ENCODE results near the gene SIAH1. TPM values are rescaled to one million over a fixed set of nuclear protein-coding genes. Genes with fewer than 3 reads are reported as not detected.

The SIAH1 gene
- total RNA-seq, 1 experiment from 2014 or later = 29.9 TPM

DNA sequence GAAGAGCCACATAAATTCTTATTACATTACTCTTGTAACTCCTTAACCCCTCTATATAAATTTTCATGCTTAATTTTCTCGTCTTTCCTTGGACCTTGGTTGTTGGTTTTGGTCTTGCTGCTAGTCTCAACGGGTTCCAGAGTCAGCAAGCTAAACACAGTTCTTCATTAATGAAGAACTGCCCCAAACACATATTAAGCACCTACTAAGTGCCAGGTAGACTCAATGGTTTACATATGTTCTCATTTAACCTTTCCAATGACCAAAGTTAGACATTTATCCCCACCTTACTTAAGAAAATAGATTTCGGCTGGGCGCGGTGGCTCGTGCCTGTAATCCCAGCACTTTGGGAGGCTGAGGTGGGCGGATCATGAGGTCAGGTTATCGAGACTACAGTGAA, 15.0 kb downstream of the SIAH1 start:
- no peaks in the 10 kb centered on the region for H3K27me3 Mint-ChIP-seq (ENCODE audit: low read depth)

DNA sequence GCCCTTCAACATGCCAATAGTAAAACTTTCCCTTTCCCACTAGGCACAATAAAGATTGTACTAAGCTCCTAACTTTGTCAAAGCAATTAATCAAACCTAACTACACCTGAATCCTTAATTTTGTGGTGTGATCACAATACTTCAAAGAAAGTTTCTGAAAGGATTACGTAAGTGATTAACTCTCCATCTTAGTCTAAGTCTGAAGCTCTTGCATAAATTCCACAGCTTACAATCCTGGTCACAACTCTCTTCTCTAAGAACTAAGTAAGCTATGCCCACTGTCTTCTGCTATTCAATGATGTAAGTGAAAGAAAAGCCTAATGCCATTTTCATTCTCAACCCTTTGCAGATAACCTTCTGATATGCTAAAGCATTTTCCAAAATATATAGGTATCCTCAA, 15.4 kb downstream of the SIAH1 start:
- POLR2A ChIA-PET = interaction anchor here (0.8 to 1.1 kb wide), 2 partner anchors 14 to 16 kb away, joined by 3 read pairs; no protein-coding TSS in a partner anchor
- CTCF ChIA-PET = interaction anchor here (0.5 to 1.4 kb wide), 5 partner anchors 14 to 381 kb away, joined by 3 to 4 read pairs (median 3); no protein-coding TSS in a partner anchor
- no peak overlapping the region for H3K4me3 Mint-ChIP-seq

More for the DNA sequence above, 15.0 kb downstream of the SIAH1 start:
- no peak for TF ChIP-seq ZNF263 (CRISPR knock-in tag; IDR thresholded peaks at IDR 0.05; ENCODE audit: low read depth)
- TF ChIP-seq, protein P1, sequence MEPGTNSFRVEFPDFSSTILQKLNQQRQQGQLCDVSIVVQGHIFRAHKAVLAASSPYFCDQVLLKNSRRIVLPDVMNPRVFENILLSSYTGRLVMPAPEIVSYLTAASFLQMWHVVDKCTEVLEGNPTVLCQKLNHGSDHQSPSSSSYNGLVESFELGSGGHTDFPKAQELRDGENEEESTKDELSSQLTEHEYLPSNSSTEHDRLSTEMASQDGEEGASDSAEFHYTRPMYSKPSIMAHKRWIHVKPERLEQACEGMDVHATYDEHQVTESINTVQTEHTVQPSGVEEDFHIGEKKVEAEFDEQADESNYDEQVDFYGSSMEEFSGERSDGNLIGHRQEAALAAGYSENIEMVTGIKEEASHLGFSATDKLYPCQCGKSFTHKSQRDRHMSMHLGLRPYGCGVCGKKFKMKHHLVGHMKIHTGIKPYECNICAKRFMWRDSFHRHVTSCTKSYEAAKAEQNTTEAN (CRISPR knock-in tag; IDR thresholded peaks at IDR 0.05) = no peak
- TF ChIP-seq, protein P2, sequence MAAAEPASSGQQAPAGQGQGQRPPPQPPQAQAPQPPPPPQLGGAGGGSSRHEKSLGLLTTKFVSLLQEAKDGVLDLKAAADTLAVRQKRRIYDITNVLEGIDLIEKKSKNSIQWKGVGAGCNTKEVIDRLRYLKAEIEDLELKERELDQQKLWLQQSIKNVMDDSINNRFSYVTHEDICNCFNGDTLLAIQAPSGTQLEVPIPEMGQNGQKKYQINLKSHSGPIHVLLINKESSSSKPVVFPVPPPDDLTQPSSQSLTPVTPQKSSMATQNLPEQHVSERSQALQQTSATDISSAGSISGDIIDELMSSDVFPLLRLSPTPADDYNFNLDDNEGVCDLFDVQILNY (CRISPR knock-in tag; IDR thresholded peaks at IDR 0.05) = no peak
- TF ChIP-seq, protein P3, sequence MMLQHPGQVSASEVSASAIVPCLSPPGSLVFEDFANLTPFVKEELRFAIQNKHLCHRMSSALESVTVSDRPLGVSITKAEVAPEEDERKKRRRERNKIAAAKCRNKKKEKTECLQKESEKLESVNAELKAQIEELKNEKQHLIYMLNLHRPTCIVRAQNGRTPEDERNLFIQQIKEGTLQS (CRISPR knock-in tag; conservative IDR thresholded peaks at IDR 0.05) = no peak
- TF ChIP-seq KAT7 (CRISPR knock-in tag; IDR thresholded peaks at IDR 0.05; ENCODE audit: borderline replicate concordance) = no peak
- TF ChIP-seq SMAD3 (CRISPR knock-in tag; IDR thresholded peaks at IDR 0.05; ENCODE audit: borderline replicate concordance) = no peak
- TF ChIP-seq, protein P4, sequence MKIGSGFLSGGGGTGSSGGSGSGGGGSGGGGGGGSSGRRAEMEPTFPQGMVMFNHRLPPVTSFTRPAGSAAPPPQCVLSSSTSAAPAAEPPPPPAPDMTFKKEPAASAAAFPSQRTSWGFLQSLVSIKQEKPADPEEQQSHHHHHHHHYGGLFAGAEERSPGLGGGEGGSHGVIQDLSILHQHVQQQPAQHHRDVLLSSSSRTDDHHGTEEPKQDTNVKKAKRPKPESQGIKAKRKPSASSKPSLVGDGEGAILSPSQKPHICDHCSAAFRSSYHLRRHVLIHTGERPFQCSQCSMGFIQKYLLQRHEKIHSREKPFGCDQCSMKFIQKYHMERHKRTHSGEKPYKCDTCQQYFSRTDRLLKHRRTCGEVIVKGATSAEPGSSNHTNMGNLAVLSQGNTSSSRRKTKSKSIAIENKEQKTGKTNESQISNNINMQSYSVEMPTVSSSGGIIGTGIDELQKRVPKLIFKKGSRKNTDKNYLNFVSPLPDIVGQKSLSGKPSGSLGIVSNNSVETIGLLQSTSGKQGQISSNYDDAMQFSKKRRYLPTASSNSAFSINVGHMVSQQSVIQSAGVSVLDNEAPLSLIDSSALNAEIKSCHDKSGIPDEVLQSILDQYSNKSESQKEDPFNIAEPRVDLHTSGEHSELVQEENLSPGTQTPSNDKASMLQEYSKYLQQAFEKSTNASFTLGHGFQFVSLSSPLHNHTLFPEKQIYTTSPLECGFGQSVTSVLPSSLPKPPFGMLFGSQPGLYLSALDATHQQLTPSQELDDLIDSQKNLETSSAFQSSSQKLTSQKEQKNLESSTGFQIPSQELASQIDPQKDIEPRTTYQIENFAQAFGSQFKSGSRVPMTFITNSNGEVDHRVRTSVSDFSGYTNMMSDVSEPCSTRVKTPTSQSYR (CRISPR knock-in tag; IDR thresholded peaks at IDR 0.05) = no peak
- TF ChIP-seq NR1H2 (CRISPR knock-in tag; IDR thresholded peaks at IDR 0.05) = no peak
- TF ChIP-seq TEAD4 (CRISPR knock-in tag; IDR thresholded peaks at IDR 0.05) = no peak
- no peak for TF ChIP-seq ZBTB21 (CRISPR knock-in tag; IDR thresholded peaks at IDR 0.05; ENCODE audit: borderline replicate concordance)
- TF ChIP-seq NR3C1 (CRISPR knock-in tag; conservative IDR thresholded peaks at IDR 0.05; ENCODE audit: low read depth) = no peak
- TF ChIP-seq SOX15 (CRISPR knock-in tag; IDR thresholded peaks at IDR 0.05) = no peak
- no peaks in the 10 kb centered on the region for H3K36me3 Mint-ChIP-seq
- peaks cover 34% of the 10 kb centered on the region for H3K4me1 Mint-ChIP-seq
- H3K27ac Mint-ChIP-seq = no peak overlapping the region
- ATAC-seq = no peak
- H3K4me3 Mint-ChIP-seq = no peak overlapping the region
- no peak for DNase-seq (ENCODE audit: low spot score)
- POLR2A ChIA-PET = interaction anchor here (0.7 to 1.5 kb wide), 4 partner anchors 14 to 253 kb away, joined by 3 to 6 read pairs (median 4); no protein-coding TSS in a partner anchor
- CTCF ChIA-PET = interaction anchor here (1.0 to 1.4 kb wide), 3 partner anchors 14 to 260 kb away, joined by 3 to 4 read pairs (median 4); no protein-coding TSS in a partner anchor
- no peaks in the 10 kb centered on the region for H3K9me3 Mint-ChIP-seq

More for the DNA sequence above, 15.4 kb downstream of the SIAH1 start:
- peaks cover 39% of the 10 kb centered on the region for H3K4me1 Mint-ChIP-seq
- H3K27me3 Mint-ChIP-seq (ENCODE audit: low read depth) = no peaks in the 10 kb centered on the region
- no peak for DNase-seq (ENCODE audit: low spot score)
- H3K27ac Mint-ChIP-seq = peak overlapping the region; percentile 89
- TF ChIP-seq ZNF416 (CRISPR knock-in tag; IDR thresholded peaks at IDR 0.05) = no peak
- TF ChIP-seq, protein P5, sequence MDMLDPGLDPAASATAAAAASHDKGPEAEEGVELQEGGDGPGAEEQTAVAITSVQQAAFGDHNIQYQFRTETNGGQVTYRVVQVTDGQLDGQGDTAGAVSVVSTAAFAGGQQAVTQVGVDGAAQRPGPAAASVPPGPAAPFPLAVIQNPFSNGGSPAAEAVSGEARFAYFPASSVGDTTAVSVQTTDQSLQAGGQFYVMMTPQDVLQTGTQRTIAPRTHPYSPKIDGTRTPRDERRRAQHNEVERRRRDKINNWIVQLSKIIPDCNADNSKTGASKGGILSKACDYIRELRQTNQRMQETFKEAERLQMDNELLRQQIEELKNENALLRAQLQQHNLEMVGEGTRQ (CRISPR knock-in tag; IDR thresholded peaks at IDR 0.05) = no peak
- TF ChIP-seq, protein P6, sequence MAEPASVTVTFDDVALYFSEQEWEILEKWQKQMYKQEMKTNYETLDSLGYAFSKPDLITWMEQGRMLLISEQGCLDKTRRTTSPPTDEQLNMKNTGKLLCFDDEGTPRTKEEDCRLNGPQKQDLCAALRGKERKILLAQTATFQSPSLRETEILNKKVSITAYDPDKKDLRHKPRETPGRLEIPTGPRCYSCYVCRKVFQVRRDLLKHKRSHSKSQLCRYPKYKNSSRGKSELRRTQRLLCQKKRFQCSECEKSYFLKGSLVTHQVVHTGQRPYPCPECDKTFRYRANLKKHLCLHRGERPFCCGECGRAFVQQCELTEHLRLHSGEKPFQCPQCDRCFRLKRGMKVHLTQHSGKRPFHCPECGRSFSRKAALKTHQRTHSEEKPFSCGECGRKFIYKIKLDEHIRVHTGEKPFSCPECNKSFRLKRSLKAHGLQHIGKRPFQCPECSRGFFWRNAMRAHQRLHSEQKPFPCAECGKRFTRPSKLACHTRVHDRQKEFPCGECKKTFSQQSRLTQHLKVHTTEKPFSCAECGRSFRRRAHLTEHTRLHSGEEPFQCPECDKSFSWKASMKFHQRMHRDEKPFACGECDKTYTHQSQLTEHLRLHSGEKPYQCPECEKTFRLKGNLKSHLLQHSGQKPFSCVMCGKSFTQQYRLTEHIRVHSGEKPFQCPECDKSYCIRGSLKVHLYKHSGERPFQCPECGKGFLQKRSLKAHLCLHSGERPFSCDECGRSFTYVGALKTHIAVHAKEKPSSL (CRISPR knock-in tag; conservative IDR thresholded peaks at IDR 0.05) = no peak
- TF ChIP-seq, protein P7, sequence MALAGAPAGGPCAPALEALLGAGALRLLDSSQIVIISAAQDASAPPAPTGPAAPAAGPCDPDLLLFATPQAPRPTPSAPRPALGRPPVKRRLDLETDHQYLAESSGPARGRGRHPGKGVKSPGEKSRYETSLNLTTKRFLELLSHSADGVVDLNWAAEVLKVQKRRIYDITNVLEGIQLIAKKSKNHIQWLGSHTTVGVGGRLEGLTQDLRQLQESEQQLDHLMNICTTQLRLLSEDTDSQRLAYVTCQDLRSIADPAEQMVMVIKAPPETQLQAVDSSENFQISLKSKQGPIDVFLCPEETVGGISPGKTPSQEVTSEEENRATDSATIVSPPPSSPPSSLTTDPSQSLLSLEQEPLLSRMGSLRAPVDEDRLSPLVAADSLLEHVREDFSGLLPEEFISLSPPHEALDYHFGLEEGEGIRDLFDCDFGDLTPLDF (CRISPR knock-in tag; IDR thresholded peaks at IDR 0.05) = no peak
- no peak for ATAC-seq
- H3K36me3 Mint-ChIP-seq = no peaks in the 10 kb centered on the region
- H3K9me3 Mint-ChIP-seq = no peaks in the 10 kb centered on the region

Data from WTC11 (cell line).